22Rv1 (cell line): ENCODE data around the gene RANBP17.
"Not testable (repeated sequence)": the region's sequence is repeated elsewhere in the genome, so short reads cannot be mapped to it uniquely, and the experiment has no call there.

Experiments
- H3K27ac ChIP-seq: fragments of 450-650 bp; 2 replicates; pipeline ENCODE4 v1.5.1; 2017
- ZFX ChIP-seq: fragments of 450-650 bp; IDR thresholded peaks from 2 replicates; pipeline ENCODE4 v1.6.1; 2017; ENCODE audit warnings: antibody characterized with exemption, borderline replicate concordance
- TF ChIP-seq, protein P1 (sequence below): fragments of 450-650 bp; IDR thresholded peaks from 2 replicates; pipeline ENCODE4 v1.5.1; 2017; ENCODE audit warnings: mild to moderate bottlenecking

RANBP17 gene

DNA sequence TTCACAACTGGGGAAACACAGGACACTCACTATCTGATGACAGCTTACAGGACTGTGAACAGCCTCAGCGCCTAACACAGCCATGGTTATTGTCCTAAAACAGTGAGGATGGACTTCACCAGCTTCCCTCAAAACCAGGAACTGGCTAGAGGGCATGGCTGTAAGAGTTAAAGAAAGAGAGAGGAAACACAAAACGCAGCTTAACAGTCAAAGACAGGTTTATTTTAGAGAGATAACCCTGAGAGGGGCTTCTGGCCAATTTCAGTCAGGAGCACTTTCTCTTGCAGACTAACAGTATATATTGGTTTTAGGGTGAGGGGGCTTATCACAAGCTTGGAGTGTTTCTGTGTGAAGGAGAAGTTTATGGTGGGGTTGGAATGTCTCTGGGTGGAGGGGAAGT is 35.7 kb upstream of the RANBP17 start:
- TF ChIP-seq, protein P1, sequence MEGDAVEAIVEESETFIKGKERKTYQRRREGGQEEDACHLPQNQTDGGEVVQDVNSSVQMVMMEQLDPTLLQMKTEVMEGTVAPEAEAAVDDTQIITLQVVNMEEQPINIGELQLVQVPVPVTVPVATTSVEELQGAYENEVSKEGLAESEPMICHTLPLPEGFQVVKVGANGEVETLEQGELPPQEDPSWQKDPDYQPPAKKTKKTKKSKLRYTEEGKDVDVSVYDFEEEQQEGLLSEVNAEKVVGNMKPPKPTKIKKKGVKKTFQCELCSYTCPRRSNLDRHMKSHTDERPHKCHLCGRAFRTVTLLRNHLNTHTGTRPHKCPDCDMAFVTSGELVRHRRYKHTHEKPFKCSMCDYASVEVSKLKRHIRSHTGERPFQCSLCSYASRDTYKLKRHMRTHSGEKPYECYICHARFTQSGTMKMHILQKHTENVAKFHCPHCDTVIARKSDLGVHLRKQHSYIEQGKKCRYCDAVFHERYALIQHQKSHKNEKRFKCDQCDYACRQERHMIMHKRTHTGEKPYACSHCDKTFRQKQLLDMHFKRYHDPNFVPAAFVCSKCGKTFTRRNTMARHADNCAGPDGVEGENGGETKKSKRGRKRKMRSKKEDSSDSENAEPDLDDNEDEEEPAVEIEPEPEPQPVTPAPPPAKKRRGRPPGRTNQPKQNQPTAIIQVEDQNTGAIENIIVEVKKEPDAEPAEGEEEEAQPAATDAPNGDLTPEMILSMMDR = no peak
- no peak for TF ChIP-seq ZFX
- no peak overlapping the region for H3K27ac ChIP-seq

DNA sequence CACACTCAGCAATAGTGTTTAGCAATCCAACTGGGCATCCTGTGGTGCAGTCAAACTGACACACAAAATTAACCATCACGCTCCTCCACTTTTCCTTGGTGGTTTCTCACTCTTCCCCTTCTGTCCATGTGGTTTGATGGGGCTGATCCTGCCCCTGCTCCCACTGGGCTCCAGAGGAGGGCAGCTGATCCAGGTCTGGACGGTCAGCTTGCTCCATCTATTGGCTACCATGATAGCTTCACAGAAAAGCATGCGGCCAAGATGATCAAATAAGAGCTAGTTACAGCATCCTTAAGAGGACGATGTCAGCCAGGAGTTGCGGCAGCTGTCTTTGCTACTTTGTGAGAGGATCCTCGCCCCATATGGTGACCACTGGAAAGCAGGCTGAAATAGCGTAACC is 29.6 kb upstream of the RANBP17 start:
- no peak overlapping the region for H3K27ac ChIP-seq
- no peak for TF ChIP-seq ZFX
- TF ChIP-seq, protein P1 = no peak

DNA sequence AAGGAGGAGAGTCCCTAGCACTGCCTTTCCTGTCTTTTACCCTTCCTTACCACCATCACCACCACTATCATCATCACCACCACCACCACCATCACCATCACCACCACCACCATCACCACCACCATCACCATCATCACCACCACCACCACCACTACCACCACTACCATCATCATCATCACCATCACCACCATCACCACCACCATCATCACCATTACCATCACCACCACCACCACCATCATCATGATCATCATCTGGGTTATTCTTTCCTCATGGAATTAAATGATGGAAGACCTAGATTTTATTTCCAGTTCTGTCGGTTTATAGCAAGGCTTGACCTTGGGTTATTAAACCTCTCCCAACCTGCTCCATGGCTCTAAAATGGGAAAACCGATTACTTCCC is 27.8 kb upstream of the RANBP17 start:
- not testable (repeated sequence) for H3K27ac ChIP-seq

DNA sequence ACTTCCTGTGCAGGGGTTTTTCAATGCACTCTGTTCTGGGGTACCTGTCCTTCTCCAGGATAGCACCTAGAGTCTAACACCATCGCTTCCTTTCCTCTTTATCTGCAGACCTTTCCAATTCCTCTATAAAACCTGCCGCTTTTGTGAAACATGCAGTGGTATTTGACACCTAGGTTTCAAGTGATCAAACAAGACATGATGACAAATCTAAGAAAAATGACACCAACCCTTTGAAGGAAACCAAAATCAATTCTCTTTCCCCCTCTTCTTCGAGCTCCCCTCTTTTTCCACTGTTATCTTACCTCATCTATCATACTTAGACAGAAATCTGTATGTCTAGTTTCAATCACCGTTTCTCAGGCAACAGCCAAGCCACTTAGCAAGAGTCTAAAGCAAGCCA is 25.6 kb upstream of the RANBP17 start:
- TF ChIP-seq, protein P1 = no peak
- no peak for TF ChIP-seq ZFX

DNA sequence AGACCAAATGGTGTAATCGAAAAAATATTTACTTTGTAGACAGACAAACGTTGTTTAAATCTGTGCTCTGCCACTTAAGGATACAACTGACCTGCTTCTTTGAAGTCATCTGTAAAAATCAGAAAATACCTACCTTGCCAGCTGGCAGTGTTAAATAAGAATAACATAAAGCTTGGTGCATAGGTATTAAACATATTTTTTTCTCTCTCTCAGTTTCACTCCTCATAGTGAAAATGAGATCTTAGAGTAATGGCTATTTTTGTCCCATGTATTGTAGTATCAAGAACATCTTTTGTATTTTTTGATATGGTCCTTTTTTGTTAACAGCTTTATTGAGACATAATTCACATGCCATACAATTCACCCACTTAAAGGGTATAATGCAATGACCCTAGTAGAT is 17.9 kb upstream of the RANBP17 start:
- no peak overlapping the region for H3K27ac ChIP-seq
- TF ChIP-seq ZFX = no peak
- TF ChIP-seq, protein P1 = no peak

More for the DNA sequence above, 25.6 kb upstream of the RANBP17 start:
- H3K27ac ChIP-seq = no peak overlapping the region

GRCh38 chr5:170844651-170845050 is 17.2 kb upstream of the RANBP17 start:
- no peak for TF ChIP-seq ZFX
- TF ChIP-seq, protein P1 = no peak

GRCh38 chr5:170846416-170846815 is 15.4 kb upstream of the RANBP17 start:
- H3K27ac ChIP-seq = no peak overlapping the region
- TF ChIP-seq, protein P1 = no peak
- no peak for TF ChIP-seq ZFX

More at GRCh38 chr5:170844651-170845050, 17.2 kb upstream of the RANBP17 start:
- no peak overlapping the region for H3K27ac ChIP-seq

DNA sequence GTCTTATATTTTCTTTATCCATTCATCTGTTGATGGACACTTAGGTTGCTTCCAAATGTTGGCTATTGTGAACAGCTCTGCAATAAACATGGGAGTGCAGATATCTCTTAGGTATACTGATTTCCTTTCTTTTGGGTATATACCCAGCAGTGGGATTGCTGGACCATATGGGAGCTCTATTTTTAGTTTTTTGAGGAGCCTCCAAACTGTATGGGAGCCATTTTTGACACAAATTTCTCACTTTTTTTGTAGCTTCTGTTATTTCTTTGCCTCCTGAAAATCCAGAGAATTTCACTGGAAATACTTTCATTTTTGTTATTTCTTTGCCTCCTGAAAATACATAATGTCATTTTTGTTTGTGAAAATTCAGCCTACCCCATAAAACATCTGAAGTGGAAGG is 15.0 kb upstream of the RANBP17 start:
- no peak overlapping the region for H3K27ac ChIP-seq
- no peak for TF ChIP-seq ZFX
- TF ChIP-seq, protein P1 = no peak
